NT2/D1 (cell line): Measurements from ENCODE around the gene SGPP1.

ENCODE experiments used
- SUZ12 ChIP-seq: IDR thresholded peaks from 2 replicates; pipeline ENCODE4 v1.6.1; 2011; ENCODE audit not compliant: insufficient read length, insufficient read depth; ENCODE audit errors: extremely low read depth
- YY1 ChIP-seq: IDR thresholded peaks from 2 replicates; pipeline ENCODE4 v1.6.1; 2011; ENCODE audit not compliant: insufficient read length, insufficient read depth
- ZNF274 ChIP-seq: IDR thresholded peaks from 2 replicates; pipeline ENCODE4 v1.6.1; 2011; ENCODE audit warnings: mild to moderate bottlenecking, low read depth, low read length

GRCh38 chr14:63644741-63645140 lies 83.1 kb downstream of the SGPP1 start:
- TF ChIP-seq ZNF274 (no peak), YY1 (no peak), SUZ12 (no peak)
